Measurements from ENCODE around the gene TIMM10B. TPM values are rescaled to one million over a fixed set of nuclear protein-coding genes. Genes with fewer than 3 reads are reported as not detected.

The TIMM10B gene, protein sequence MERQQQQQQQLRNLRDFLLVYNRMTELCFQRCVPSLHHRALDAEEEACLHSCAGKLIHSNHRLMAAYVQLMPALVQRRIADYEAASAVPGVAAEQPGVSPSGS
- 70.2 TPM for total RNA-seq

DNA sequence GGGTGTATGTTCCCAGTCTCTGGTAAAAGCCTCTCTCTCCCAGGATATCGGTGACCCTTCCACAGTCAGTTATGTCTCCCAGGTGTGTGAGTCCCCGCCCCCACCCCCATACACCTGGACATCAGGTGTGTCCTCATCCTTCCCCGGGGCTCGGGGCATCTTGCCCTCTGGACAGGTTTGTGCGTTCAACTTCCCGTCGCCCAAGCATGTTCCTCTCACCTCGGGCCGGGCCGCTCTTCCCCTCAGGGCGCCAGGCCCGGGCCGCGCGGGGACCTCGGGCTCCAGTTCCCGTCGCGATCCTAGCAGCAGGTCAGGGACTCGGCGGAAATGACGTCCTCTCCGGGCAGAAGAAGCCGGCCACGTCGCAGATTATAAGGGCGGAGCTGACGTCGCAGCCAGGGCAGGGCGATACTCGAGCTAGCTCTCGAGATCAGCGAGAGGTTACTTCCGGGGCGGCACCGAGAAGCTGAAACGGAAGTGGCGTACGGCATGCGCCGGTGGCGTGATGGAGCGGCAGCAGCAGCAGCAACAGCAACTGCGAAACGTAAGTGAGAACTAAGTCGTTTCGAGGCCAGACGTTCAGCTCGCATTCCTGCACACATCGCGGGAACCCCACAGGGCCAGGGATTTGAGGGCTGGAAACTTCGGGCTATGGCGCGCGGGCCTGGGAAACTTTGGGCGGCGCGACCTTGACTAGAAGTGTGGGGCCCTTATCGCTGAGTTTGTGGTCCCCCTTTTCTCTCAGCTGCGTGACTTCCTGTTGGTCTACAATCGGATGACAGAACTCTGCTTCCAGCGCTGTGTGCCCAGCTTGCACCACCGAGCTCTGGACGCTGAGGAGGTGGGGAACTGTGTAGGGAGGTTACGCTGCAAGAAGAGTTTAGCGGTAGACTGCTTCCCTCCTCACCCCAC, at the start of gene TIMM10B, which contains the start of gene ARFIP2:
TIMM10B (plus strand) TSS at position 490 of the 912 bp plus-strand sequence; CDS start at position 506, 16 bp downstream.
ARFIP2 (minus strand) TSS at position 320 of the 912 bp plus-strand sequence. CDS start 910 bp downstream, outside the sequence.
- Histone ChIP-seq H3K4me3 (ENCODE audit: low read length) (peak within 1 kb of the TSS; percentile 58), H3K9me3 (ENCODE audit: low read depth, low read length) (no peaks in the 10 kb centered on the region), H3K27me3 (ENCODE audit: insufficient read depth, low read length) (no peaks in the 10 kb centered on the region), H3K4me1 (ENCODE audit: insufficient read depth, low read length) (peaks cover 34% of the 10 kb centered on the region)

DNA sequence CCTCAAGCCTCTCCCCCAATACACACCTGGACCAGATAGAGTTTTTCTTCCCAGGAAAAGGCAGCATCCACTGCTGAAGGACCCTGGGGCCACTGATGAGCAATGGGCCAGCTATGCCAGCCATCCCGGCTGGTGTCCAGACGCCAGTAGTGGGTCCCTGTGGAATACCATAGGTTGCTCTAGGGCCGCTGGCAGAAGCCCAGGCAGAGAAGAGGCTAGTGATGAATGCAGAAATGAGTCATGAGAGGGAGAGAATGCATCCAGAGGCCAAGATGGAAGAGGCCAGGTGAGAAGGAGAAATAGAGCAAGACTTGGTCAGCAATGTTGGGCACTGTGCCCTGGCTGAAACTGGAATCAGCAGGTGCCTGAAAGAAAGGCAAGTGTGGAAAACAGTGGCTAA, 49.4 kb upstream of the TIMM10B start:
- no peak overlapping the region for H3K4me3 ChIP-seq (ENCODE audit: low read length)

DNA sequence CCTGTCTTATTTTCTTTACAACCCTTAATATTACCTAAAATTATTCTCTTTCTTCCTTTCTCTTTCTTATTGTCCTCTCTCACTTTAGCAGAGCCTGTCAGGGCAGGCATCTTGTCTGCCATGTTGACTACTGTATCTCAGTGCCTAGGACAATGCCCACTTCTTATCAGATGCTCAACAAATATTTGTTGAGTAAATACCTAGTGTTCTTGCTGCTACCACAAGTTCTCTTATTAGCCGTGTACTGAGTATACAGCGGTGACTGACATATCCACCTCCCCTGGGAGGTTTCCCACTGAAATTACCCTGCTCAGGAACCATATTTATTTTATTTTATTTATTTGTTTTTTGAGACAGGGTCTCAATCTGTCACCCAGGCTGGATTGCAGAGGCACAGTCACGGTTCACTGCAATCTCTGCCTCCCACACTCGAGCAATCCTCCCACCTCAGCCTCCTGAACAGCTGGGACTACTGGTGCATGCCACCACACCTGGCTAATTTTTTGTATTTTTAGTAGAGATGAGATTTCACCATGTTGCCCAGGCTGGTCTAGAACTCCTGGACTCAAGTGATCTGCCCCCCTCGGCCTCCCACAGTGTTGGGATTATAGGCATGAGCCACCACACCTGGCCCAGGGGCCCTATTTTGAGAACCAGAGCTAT, 47.2 kb upstream of the TIMM10B start:
- no peaks in the 10 kb centered on the region for H3K27me3 ChIP-seq (ENCODE audit: insufficient read depth, low read length)
- H3K4me1 ChIP-seq (ENCODE audit: insufficient read depth, low read length): peaks cover 19% of the 10 kb centered on the region
- H3K9me3 ChIP-seq (ENCODE audit: low read depth, low read length): no peaks in the 10 kb centered on the region
- no peak overlapping the region for H3K4me3 ChIP-seq (ENCODE audit: low read length)

More for the DNA sequence above, 49.4 kb upstream of the TIMM10B start:
- H3K9me3 ChIP-seq (ENCODE audit: low read depth, low read length): no peaks in the 10 kb centered on the region
- no peaks in the 10 kb centered on the region for H3K4me1 ChIP-seq (ENCODE audit: insufficient read depth, low read length)
- no peaks in the 10 kb centered on the region for H3K27me3 ChIP-seq (ENCODE audit: insufficient read depth, low read length)

DNA sequence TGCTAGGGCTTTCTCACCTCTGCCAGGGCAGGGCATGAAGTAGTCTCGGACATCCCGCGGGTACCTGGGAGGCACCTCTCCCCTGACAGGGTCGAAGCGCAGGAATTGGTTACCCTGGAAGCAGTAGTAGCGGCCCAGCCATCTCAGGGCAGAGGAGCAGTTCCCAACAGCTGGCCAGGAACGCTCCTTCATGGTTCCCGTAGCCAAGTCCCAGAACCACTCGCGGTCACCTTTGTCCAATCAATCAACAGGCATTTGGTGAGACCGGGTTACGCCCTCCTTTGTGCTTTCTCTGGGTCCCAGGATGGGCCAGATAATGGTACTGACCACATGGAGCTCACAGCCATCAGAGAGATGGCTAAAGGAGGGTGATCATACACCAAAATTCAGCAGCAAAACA, 43.9 kb upstream of the TIMM10B start:
- Histone ChIP-seq H3K9me3 (ENCODE audit: low read depth, low read length) (no peaks in the 10 kb centered on the region), H3K27me3 (ENCODE audit: insufficient read depth, low read length) (no peaks in the 10 kb centered on the region), H3K4me3 (ENCODE audit: low read length) (no peak overlapping the region), H3K4me1 (ENCODE audit: insufficient read depth, low read length) (peaks cover 19% of the 10 kb centered on the region)

DNA sequence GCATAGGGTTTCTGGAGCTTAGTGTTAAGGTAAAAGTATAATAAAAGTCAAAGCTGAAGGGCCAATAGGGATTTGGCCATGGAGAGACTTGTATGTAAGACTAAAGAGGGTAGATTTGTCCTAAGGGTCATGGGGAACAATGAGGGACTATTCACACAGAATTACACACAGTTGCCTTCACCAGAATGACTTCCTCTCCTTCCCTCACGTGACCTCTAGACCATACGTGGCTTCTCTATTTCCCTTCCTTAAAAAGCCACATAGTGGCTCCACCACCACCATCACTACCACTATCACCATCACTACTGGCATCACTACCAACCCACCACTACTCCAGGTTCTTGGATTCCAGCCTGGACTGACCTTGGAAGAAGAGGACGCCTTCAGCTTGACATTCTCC, 43.3 kb upstream of the TIMM10B start:
- H3K27me3 ChIP-seq (ENCODE audit: insufficient read depth, low read length): no peaks in the 10 kb centered on the region
- H3K9me3 ChIP-seq (ENCODE audit: low read depth, low read length): no peaks in the 10 kb centered on the region
- no peak overlapping the region for H3K4me3 ChIP-seq (ENCODE audit: low read length)
- H3K4me1 ChIP-seq (ENCODE audit: insufficient read depth, low read length): peaks cover 19% of the 10 kb centered on the region

DNA sequence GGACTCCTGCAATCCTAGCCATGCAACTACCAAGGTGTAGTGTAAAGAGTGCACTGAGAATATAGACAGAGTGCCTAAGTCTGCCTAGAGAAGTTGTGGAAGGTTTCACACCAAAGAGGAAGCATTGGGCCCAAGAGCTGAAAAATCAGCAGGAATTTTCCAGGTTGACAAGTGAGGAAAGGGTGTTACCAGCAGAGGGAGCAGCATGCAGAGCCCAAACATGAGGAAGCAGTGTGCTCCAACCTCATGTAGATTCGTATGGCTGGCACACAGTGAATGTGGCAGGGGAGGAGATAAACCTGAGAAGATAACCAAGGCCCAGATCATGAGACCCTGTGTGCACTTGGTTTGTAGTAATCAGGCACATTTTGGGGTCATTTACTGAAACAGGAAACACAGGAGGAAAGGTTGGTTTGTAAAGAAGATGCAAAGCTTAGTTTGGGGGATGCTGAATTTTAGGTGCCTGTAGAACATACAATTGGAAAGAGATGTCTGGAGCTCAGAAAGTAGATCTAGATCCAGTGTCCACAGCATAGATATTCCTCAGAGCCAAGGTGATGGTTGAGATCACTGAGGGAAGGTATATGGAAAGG, 42.2 kb upstream of the TIMM10B start:
- no peaks in the 10 kb centered on the region for H3K27me3 ChIP-seq (ENCODE audit: insufficient read depth, low read length)
- H3K4me1 ChIP-seq (ENCODE audit: insufficient read depth, low read length): peaks cover 19% of the 10 kb centered on the region
- no peak overlapping the region for H3K4me3 ChIP-seq (ENCODE audit: low read length)
- H3K9me3 ChIP-seq (ENCODE audit: low read depth, low read length): no peaks in the 10 kb centered on the region

DNA sequence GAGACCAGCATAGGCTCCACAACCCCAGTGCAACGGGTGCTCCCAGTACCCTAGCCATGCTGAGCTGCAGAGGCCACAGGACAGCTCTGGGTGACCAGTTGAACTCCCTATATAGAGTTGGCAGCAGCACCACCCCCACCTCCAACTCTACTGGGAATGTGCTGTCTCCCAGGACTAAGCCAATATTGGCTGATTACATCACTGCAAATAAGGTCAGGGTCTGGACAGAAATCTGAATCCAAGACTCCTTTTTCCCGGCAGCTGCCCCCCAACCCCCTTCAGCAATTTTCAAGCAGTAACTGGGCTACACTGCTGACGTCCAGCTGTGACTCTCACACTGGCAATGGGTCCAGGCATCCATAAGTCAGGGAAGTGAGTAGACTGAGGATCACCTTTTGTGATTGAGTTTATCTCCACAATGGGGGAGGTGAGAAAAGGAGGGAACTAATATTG, 40.4 kb upstream of the TIMM10B start, which contains the start of gene HPX:
HPX (minus strand) TSS at position 82 of the 453 bp plus-strand sequence; CDS start at position 58, 24 bp downstream.
- no peaks in the 10 kb centered on the region for H3K27me3 ChIP-seq (ENCODE audit: insufficient read depth, low read length)
- H3K9me3 ChIP-seq (ENCODE audit: low read depth, low read length): no peaks in the 10 kb centered on the region
- H3K4me1 ChIP-seq (ENCODE audit: insufficient read depth, low read length): peaks cover 19% of the 10 kb centered on the region
- no peak within 1 kb of the TSS for H3K4me3 ChIP-seq (ENCODE audit: low read length)

DNA sequence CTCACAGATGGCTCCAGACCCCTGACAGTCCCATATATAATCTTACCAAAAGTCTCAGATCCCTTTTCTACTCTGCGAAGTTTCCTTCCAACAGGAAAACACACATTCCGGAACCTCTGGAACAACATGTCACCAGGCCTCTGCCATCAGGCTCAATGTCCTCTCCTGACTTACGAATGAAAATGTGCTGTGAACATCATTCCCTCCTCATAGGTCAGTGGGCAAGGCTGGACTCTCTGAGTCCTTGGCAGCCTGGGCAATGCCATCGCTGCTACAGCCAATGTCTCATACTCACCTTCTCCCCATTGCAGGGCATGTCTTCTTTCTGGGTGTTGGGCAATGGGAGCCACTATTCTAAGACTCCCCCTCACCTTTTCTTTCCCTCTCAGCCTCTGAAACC, 38.9 kb upstream of the TIMM10B start:
- Histone ChIP-seq H3K9me3 (ENCODE audit: low read depth, low read length) (no peaks in the 10 kb centered on the region), H3K4me1 (ENCODE audit: insufficient read depth, low read length) (peaks cover 17% of the 10 kb centered on the region), H3K4me3 (ENCODE audit: low read length) (no peak overlapping the region), H3K27me3 (ENCODE audit: insufficient read depth, low read length) (no peaks in the 10 kb centered on the region)

DNA sequence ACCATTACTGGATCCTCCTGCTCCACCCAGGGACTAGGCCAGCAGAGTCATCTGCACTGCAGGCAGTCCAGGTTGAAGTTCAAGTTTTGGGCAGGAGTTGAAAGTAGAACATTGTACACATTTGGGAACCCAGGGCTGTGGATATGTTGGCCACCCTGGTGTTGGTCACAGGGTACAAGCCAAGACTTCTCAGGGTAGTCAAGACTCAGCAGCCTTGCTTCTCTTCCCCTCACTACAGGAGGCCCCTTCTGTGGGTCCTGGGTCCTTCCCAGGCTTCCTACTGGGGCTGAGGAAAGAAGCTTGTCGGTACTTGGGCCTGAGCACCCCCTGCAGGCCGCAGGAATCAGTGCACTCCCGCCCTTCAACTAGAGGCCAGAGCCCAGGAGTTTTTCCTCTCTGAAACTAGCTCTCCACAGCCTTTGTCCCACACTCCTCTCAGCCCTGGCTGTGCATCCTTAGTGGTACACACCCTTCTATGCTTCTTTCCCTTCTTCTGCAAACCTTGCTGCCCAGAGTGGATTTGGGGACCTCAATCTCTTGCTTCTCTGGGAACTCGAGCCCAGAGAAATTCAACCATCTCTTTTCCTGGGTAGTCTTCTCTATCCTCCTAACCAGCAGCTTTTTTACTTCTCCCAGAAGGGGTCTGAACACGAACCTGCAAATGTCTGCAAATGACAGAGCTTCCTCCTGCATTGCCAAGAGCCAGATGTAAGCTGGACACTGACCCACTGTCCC, 37.9 kb upstream of the TIMM10B start:
- Histone ChIP-seq H3K27me3 (ENCODE audit: insufficient read depth, low read length) (no peaks in the 10 kb centered on the region), H3K4me3 (ENCODE audit: low read length) (no peak overlapping the region), H3K9me3 (ENCODE audit: low read depth, low read length) (no peaks in the 10 kb centered on the region), H3K4me1 (ENCODE audit: insufficient read depth, low read length) (peaks cover 7% of the 10 kb centered on the region)

DNA sequence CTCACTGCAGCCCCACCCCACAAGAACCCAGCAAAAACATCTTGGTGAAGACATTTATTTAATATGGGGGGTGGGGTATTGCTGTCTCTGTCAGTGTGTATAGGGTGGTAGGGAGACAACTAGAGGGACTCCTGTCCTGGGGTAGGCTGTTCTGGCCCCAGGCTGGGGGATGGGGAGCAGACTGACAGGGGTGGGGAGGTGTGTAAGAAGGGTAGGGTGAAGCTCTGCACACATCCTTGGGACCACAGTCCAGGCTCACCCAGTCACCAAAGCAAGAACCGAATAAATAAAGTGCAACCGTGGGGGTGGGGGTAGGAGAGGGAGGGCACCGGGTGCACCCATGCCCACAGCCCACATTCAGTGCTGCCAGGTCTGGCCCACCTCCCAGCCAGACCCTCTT, 32.7 kb upstream of the TIMM10B start:
- Histone ChIP-seq H3K4me1 (ENCODE audit: insufficient read depth, low read length) (no peaks in the 10 kb centered on the region), H3K9me3 (ENCODE audit: low read depth, low read length) (no peaks in the 10 kb centered on the region), H3K27me3 (ENCODE audit: insufficient read depth, low read length) (no peaks in the 10 kb centered on the region), H3K4me3 (ENCODE audit: low read length) (no peak overlapping the region)

DNA sequence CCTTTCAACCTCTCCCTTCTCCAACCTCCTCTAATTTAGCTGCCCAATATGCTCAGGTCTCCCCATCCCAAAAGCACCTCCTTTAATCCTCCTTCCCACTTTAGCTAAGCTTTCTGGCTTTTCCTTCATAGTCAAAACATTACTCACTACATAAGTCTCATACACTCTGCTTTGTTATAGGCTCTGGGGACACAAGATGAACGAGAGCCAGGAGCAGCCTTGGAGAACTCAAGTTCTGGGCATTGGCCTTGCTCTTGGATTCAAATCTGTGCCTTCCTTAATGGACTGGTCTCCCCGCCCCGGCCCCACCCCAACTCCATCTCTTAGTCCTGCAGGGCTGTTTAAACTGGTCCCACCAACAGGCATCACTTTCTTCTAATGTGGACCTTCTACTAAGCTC, 29.1 kb upstream of the TIMM10B start:
- Histone ChIP-seq H3K27me3 (ENCODE audit: insufficient read depth, low read length) (no peaks in the 10 kb centered on the region), H3K4me3 (ENCODE audit: low read length) (no peak overlapping the region)

DNA sequence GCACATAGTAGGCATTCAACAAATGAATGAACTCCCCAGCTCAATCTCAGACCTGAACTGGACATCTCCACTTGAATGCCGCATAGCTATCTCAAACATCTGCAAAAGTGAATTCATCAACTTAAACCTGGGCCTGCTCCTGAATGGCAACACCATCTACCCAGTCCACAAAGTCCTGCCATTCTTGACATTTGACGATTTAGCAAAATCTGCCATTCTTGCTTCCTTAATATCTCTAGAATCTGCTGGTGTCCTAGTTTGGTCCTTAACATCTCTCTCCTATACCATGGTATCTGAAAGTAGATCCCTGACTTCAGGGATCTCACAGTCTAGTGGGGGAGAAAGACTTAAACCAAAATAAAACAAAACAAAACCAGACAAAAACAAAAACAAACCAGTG, 28.1 kb upstream of the TIMM10B start:
- no peaks in the 10 kb centered on the region for H3K9me3 ChIP-seq (ENCODE audit: low read depth, low read length)
- H3K4me1 ChIP-seq (ENCODE audit: insufficient read depth, low read length): no peaks in the 10 kb centered on the region
- H3K27me3 ChIP-seq (ENCODE audit: insufficient read depth, low read length): no peaks in the 10 kb centered on the region
- H3K4me3 ChIP-seq (ENCODE audit: low read length): no peak overlapping the region

More for the DNA sequence above, 29.1 kb upstream of the TIMM10B start:
- no peaks in the 10 kb centered on the region for H3K4me1 ChIP-seq (ENCODE audit: insufficient read depth, low read length)
- no peaks in the 10 kb centered on the region for H3K9me3 ChIP-seq (ENCODE audit: low read depth, low read length)

DNA sequence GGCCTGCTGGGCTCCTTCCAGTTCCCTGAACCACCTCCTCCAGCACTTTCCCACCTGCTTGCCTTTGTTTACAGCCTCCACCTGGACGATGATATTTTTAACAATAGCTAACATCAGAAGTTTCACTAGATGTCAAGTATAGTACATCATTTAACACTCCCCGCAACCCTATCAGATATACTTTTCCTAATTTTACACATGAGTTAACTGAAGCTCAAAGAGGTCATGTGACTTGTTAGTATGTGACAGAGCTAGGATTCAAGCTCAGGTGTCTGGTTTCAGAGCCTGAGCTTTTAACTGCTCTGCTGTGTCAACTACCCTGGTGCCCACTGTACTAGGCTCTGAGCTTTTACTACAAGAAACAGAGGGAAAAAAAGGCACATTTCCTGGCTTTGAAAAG, 26.2 kb upstream of the TIMM10B start:
- Histone ChIP-seq H3K4me1 (ENCODE audit: insufficient read depth, low read length) (no peaks in the 10 kb centered on the region), H3K27me3 (ENCODE audit: insufficient read depth, low read length) (no peaks in the 10 kb centered on the region), H3K4me3 (ENCODE audit: low read length) (no peak overlapping the region), H3K9me3 (ENCODE audit: low read depth, low read length) (no peaks in the 10 kb centered on the region)

DNA sequence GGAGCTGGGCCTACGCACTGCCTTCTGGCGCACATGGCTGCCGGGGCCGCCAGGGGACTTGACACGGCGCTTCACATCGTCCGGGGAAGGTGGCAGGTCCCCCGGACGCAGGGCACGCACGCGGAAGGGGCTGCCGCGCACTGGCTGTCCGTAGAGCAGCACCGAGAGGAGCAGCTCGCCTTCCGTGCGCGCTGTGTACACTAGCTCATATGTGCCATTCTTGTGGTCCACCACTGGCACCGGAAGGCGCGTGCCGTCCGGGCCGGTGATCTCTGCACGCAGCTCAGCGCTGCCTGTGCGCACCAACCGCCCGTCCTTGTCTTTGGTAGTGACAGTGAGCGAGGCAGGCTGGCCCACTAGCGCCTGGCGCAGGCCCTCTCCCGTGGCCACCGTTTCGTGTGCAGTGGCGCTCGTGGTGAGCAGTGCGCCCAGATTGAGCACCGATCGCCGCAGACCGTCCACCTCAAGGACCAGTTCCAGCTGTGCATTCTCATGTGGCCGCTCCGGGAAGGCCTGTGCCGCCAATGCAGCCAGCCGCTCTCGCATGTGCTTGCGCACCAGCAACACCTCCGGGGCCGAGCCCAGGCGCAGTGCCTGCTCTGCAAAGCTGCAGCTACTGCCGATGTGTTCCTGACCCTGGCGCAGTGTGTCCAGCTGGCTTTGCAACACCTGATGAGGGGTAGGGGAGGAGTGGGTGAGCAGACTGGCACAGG, 24.8 kb upstream of the TIMM10B start:
- Histone ChIP-seq H3K4me3 (ENCODE audit: low read length) (no peak overlapping the region), H3K9me3 (ENCODE audit: low read depth, low read length) (no peaks in the 10 kb centered on the region), H3K4me1 (ENCODE audit: insufficient read depth, low read length) (no peaks in the 10 kb centered on the region), H3K27me3 (ENCODE audit: insufficient read depth, low read length) (no peaks in the 10 kb centered on the region)

All from mononuclear cell (primary cell).